Neural cell (in vitro differentiated cells): ENCODE data around the gene USP40. TPM values are rescaled to one million over a fixed set of nuclear protein-coding genes. Genes with fewer than 3 reads are reported as not detected.

Source experiments
- H2AFZ ChIP-seq: fragments of 200-600, 300-800 bp; sonication (generic), shearing (Covaris generic); 2 replicates; pipeline ENCODE4 v1.6.0; 2014; ENCODE audit warnings: low read depth, mild to moderate bottlenecking, antibody characterized with exemption, low read length, moderate library complexity
- H3F3A ChIP-seq: fragments of 200-600 bp; shearing (Covaris generic); 2 replicates; pipeline ENCODE4 v1.6.1; 2016; ENCODE audit warnings: mild to moderate bottlenecking, moderate library complexity, mixed read lengths, antibody characterized with exemption, low read length; ENCODE audit not compliant: insufficient read depth, poor library complexity, severe bottlenecking
- H3K27ac ChIP-seq: fragments of 200-600, 300-800 bp; sonication (generic), shearing (Covaris generic); 2 replicates; pipeline ENCODE4 v1.5.1; 2014; ENCODE audit warnings: mild to moderate bottlenecking, low read length, moderate library complexity
- H3K27me3 ChIP-seq: fragments of 300-800, 200-600 bp; sonication (generic), shearing (Covaris generic); 2 replicates; pipeline ENCODE4 v1.6.0; 2014; ENCODE audit warnings: mild to moderate bottlenecking, low read depth, low read length, moderate library complexity; ENCODE audit not compliant: insufficient read depth
- H3K36me3 ChIP-seq: fragments of 300-800, 200-600 bp; sonication (generic), shearing (Covaris generic); 2 replicates; pipeline ENCODE4 v1.5.1; 2014; ENCODE audit warnings: mild to moderate bottlenecking, antibody characterized with exemption, low read length, moderate library complexity; ENCODE audit not compliant: insufficient read depth
- H3K4me2 ChIP-seq: fragments of 300-800, 200-600 bp; sonication (generic), shearing (Covaris generic); 2 replicates; pipeline ENCODE4 v1.6.0; 2014; ENCODE audit warnings: mild to moderate bottlenecking, low read length
- H3K4me3 ChIP-seq: fragments of 300-800, 200-600 bp; sonication (generic), shearing (Covaris generic); 2 replicates; pipeline ENCODE4 v1.5.1; 2014; ENCODE audit warnings: mild to moderate bottlenecking, low read length, moderate library complexity
- H3K79me2 ChIP-seq: fragments of 200-600 bp; shearing (Covaris generic); replicated peaks from 2 replicates; pipeline ENCODE4 v1.6.0; 2014; ENCODE audit warnings: mild to moderate bottlenecking, low read length, moderate library complexity; ENCODE audit not compliant: insufficient read depth
- H3K9ac ChIP-seq: fragments of 300-800, 200-600 bp; sonication (generic), shearing (Covaris generic); 2 replicates; pipeline ENCODE4 v1.6.1; 2016; ENCODE audit warnings: mild to moderate bottlenecking, low read length, mixed read lengths
- H3K9me2 ChIP-seq: fragments of 200-600 bp; shearing (Covaris generic); 2 replicates; pipeline ENCODE4 v1.6.1; 2016; ENCODE audit warnings: mild to moderate bottlenecking, low read length, mixed read lengths; ENCODE audit not compliant: insufficient read depth
- H3K9me3 ChIP-seq: fragments of 200-600, 300-800 bp; sonication (generic), shearing (Covaris generic); 2 replicates; pipeline ENCODE4 v1.6.1; 2016; ENCODE audit warnings: mild to moderate bottlenecking, mixed run types, low read length, moderate library complexity, mixed read lengths
- H4K20me1 ChIP-seq: fragments of 200-600 bp; shearing (Covaris generic); 2 replicates; pipeline ENCODE4 v1.6.1; 2016; ENCODE audit warnings: mild to moderate bottlenecking, mixed run types; ENCODE audit not compliant: insufficient read depth
- EP300 ChIP-seq: fragments of 450-650 bp; conservative IDR thresholded peaks from 2 replicates; pipeline ENCODE4 v1.6.1; 2014; ENCODE audit warnings: antibody characterized with exemption, mild to moderate bottlenecking, moderate library complexity; ENCODE audit not compliant: poor library complexity, severe bottlenecking
- EZH2 ChIP-seq: fragments of 200-600, 300-800 bp; shearing (Covaris generic), sonication (generic); IDR thresholded peaks from 2 replicates; pipeline ENCODE4 v1.6.1; 2014; ENCODE audit warnings: antibody characterized with exemption, low read length, borderline replicate concordance, mild to moderate bottlenecking; ENCODE audit not compliant: insufficient read depth, poor library complexity, severe bottlenecking
- MXI1 ChIP-seq: fragments of 450-650 bp; conservative IDR thresholded peaks from 2 replicates; pipeline ENCODE4 v1.6.1; 2014; ENCODE audit warnings: antibody characterized with exemption, mild to moderate bottlenecking; ENCODE audit not compliant: poor library complexity, severe bottlenecking
- POLR2AphosphoS5 ChIP-seq: IDR thresholded peaks from 2 replicates; pipeline ENCODE4 v1.6.1; 2012
- RAD21 ChIP-seq: fragments of 450-650 bp; conservative IDR thresholded peaks from 2 replicates; pipeline ENCODE4 v1.6.1; 2014; ENCODE audit warnings: antibody characterized with exemption, mild to moderate bottlenecking, moderate library complexity
- SMC3 ChIP-seq: fragments of 450-650 bp; conservative IDR thresholded peaks from 2 replicates; pipeline ENCODE4 v1.6.1; 2014; ENCODE audit warnings: antibody characterized with exemption, mild to moderate bottlenecking, moderate library complexity; ENCODE audit not compliant: poor library complexity
- TAF1 ChIP-seq: IDR thresholded peaks from 2 replicates; pipeline ENCODE4 v1.6.1; 2012; ENCODE audit warnings: low read depth
- polyA plus RNA-seq: library from polyadenylated mRNA; depleted of rRNA; stranded (reverse); fragments of >200 nt; gene quantifications from 2 replicates; pipeline ENCODE4 v1.2.3, GENCODE V29; 2014
- TF ChIP-seq, protein P1 (sequence below): IDR thresholded peaks from 2 replicates; pipeline ENCODE4 v1.6.1; 2012; ENCODE audit warnings: borderline replicate concordance
- TF ChIP-seq, protein P2 (sequence below): fragments of 450-650 bp; IDR thresholded peaks from 2 replicates; pipeline ENCODE4 v1.5.1; 2014; ENCODE audit warnings: antibody characterized with exemption, mild to moderate bottlenecking, moderate library complexity; ENCODE audit not compliant: poor library complexity, severe bottlenecking

Gene USP40
- polyA plus RNA-seq, 1 donor from 2014 or later = 33.3 TPM

GRCh38 chr2:233538741-233539140 is 27.8 kb downstream of the USP40 start:
- TF ChIP-seq SMC3 (no peak), EZH2 (no peak), RAD21 (no peak), POLR2AphosphoS5 (no peak), MXI1 (no peak), TAF1 (no peak), EP300 (no peak)
- TF ChIP-seq, protein P1, sequence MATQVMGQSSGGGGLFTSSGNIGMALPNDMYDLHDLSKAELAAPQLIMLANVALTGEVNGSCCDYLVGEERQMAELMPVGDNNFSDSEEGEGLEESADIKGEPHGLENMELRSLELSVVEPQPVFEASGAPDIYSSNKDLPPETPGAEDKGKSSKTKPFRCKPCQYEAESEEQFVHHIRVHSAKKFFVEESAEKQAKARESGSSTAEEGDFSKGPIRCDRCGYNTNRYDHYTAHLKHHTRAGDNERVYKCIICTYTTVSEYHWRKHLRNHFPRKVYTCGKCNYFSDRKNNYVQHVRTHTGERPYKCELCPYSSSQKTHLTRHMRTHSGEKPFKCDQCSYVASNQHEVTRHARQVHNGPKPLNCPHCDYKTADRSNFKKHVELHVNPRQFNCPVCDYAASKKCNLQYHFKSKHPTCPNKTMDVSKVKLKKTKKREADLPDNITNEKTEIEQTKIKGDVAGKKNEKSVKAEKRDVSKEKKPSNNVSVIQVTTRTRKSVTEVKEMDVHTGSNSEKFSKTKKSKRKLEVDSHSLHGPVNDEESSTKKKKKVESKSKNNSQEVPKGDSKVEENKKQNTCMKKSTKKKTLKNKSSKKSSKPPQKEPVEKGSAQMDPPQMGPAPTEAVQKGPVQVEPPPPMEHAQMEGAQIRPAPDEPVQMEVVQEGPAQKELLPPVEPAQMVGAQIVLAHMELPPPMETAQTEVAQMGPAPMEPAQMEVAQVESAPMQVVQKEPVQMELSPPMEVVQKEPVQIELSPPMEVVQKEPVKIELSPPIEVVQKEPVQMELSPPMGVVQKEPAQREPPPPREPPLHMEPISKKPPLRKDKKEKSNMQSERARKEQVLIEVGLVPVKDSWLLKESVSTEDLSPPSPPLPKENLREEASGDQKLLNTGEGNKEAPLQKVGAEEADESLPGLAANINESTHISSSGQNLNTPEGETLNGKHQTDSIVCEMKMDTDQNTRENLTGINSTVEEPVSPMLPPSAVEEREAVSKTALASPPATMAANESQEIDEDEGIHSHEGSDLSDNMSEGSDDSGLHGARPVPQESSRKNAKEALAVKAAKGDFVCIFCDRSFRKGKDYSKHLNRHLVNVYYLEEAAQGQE = no peak
- TF ChIP-seq, protein P2, sequence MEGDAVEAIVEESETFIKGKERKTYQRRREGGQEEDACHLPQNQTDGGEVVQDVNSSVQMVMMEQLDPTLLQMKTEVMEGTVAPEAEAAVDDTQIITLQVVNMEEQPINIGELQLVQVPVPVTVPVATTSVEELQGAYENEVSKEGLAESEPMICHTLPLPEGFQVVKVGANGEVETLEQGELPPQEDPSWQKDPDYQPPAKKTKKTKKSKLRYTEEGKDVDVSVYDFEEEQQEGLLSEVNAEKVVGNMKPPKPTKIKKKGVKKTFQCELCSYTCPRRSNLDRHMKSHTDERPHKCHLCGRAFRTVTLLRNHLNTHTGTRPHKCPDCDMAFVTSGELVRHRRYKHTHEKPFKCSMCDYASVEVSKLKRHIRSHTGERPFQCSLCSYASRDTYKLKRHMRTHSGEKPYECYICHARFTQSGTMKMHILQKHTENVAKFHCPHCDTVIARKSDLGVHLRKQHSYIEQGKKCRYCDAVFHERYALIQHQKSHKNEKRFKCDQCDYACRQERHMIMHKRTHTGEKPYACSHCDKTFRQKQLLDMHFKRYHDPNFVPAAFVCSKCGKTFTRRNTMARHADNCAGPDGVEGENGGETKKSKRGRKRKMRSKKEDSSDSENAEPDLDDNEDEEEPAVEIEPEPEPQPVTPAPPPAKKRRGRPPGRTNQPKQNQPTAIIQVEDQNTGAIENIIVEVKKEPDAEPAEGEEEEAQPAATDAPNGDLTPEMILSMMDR = no peak
- no peak overlapping the region for H2AFZ ChIP-seq
- H3K36me3 ChIP-seq = peaks cover 3% of the 10 kb centered on the region
- no peak overlapping the region for H3K4me2 ChIP-seq
- no peaks in the 10 kb centered on the region for H3K27me3 ChIP-seq
- H4K20me1 ChIP-seq = no peaks in the 10 kb centered on the region
- no peaks in the 10 kb centered on the region for H3K9me3 ChIP-seq
- no peak overlapping the region for H3K9ac ChIP-seq
- H3F3A ChIP-seq = no peaks in the 10 kb centered on the region
- H3K4me3 ChIP-seq = no peak overlapping the region
- no peak overlapping the region for H3K27ac ChIP-seq
- no peaks in the 10 kb centered on the region for H3K9me2 ChIP-seq
- H3K79me2 ChIP-seq = no peaks in the 10 kb centered on the region

GRCh38 chr2:233535271-233535670 is 31.3 kb downstream of the USP40 start:
- Histone ChIP-seq H3K4me2 (no peak overlapping the region), H3K9ac (no peak overlapping the region), H3K79me2 (no peaks in the 10 kb centered on the region), H3F3A (no peaks in the 10 kb centered on the region), H3K27ac (no peak overlapping the region), H3K9me3 (no peaks in the 10 kb centered on the region), H3K36me3 (no peaks in the 10 kb centered on the region), H3K4me3 (no peak overlapping the region), H3K9me2 (no peaks in the 10 kb centered on the region), H4K20me1 (no peaks in the 10 kb centered on the region), H2AFZ (no peak overlapping the region), H3K27me3 (no peaks in the 10 kb centered on the region)
- TF ChIP-seq, protein P1 = no peak
- TF ChIP-seq MXI1 (no peak), SMC3 (no peak), EZH2 (no peak), POLR2AphosphoS5 (no peak), EP300 (no peak), TAF1 (no peak), RAD21 (no peak)
- TF ChIP-seq, protein P2 = no peak
